Measurements from ENCODE around the gene RAD9A.

The RAD9A gene

DNA sequence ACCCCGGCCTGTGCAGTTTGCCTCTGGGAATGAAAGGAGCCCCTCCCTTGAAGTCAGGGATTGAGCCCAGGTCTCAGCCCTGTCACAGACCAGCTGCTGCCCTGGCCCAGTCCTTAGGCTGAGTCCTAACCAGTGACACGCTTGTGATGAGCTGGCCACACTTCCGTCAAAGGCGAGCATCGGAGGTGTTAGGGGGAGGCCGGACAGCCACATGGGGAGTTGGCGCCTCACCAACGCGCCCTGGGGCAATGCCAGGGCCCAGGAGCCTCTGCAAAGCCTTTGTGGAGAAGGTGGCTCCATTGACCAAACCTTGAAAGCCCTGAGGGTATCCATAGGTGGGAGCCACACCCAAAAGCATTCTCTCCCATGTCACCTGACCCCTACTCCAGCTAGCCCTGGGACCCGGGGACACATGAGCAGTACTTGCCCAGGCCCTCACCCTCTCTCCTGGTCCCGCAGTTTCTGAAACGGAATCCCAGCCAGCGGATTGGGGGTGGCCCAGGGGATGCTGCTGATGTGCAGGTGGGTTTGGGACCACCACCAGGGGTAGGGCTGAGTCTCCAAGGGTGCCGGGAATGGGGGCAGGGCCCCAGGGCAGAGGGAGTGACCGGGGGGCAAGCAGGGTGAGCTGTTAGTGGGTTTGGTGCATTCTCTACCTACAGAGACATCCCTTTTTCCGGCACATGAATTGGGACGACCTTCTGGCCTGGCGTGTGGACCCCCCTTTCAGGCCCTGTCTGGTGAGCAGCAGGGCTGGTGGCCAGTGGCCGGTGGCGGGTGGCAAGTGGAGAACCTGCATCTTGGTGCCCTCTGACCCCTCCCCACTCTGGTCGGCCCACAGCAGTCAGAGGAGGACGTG is 42.0 kb downstream of the RAD9A start:
- Histone ChIP-seq H3K36me3 (ENCODE audit: control insufficient read depth, insufficient read depth, low read length) (peaks cover 22% of the 10 kb centered on the region), H3K27me3 (ENCODE audit: control insufficient read depth, insufficient read depth, low read length) (no peaks in the 10 kb centered on the region), H3K4me1 (ENCODE audit: control insufficient read depth, insufficient read depth, low read length) (peaks cover 13% of the 10 kb centered on the region), H3K9ac (ENCODE audit: low read length) (no peak overlapping the region), H3K4me3 (ENCODE audit: low read length) (no peak overlapping the region), H3K9me3 (ENCODE audit: control insufficient read depth, low read length) (no peaks in the 10 kb centered on the region)

DNA sequence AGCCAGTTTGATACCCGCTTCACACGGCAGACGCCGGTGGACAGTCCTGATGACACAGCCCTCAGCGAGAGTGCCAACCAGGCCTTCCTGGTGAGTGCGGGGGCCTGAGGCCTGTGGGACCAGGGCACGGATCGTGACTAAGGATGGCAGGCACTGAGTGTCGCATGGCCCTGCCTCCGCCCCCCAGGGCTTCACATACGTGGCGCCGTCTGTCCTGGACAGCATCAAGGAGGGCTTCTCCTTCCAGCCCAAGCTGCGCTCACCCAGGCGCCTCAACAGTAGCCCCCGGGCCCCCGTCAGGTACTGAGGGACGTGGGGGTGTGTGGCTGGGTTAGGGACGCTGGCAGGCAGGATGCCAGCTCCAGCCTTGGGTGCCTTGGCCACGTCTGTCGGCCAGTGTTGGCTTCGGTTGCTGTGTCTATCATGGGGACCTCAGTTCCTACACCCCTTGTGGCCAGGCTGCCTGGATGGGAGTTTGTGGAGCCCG is 42.7 kb downstream of the RAD9A start:
- Histone ChIP-seq H3K9ac (ENCODE audit: low read length) (no peak overlapping the region), H3K4me3 (ENCODE audit: low read length) (no peak overlapping the region), H3K36me3 (ENCODE audit: control insufficient read depth, insufficient read depth, low read length) (peaks cover 28% of the 10 kb centered on the region), H3K9me3 (ENCODE audit: control insufficient read depth, low read length) (no peaks in the 10 kb centered on the region), H3K4me1 (ENCODE audit: control insufficient read depth, insufficient read depth, low read length) (peaks cover 12% of the 10 kb centered on the region), H3K27me3 (ENCODE audit: control insufficient read depth, insufficient read depth, low read length) (no peaks in the 10 kb centered on the region)

DNA sequence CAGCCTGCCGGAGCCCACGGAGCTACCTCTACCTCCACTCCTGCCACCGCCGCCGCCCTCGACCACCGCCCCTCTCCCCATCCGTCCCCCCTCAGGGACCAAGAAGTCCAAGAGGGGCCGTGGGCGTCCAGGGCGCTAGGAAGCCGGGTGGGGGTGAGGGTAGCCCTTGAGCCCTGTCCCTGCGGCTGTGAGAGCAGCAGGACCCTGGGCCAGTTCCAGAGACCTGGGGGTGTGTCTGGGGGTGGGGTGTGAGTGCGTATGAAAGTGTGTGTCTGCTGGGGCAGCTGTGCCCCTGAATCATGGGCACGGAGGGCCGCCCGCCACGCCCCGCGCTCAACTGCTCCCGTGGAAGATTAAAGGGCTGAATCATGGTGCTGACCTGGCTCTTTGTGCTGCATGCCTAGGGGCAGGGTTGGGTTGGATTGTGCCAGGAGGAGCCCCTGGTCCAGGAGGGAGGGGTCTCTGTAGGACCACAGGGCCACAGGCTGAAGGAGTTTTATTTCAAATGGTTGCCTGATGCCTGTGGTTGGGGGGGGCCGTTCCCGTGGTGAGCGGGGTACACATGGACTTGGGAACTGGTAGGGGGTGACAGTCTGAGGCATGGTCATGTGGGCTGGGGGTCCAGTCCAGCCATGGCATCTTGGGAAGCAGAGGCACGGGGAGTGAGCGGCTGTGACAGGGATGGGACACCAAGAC is 43.4 kb downstream of the RAD9A start:
- H3K4me1 ChIP-seq (ENCODE audit: control insufficient read depth, insufficient read depth, low read length) = peaks cover 13% of the 10 kb centered on the region
- no peak overlapping the region for H3K4me3 ChIP-seq (ENCODE audit: low read length)
- H3K27me3 ChIP-seq (ENCODE audit: control insufficient read depth, insufficient read depth, low read length) = no peaks in the 10 kb centered on the region
- no peak overlapping the region for H3K9ac ChIP-seq (ENCODE audit: low read length)
- peaks cover 35% of the 10 kb centered on the region for H3K36me3 ChIP-seq (ENCODE audit: control insufficient read depth, insufficient read depth, low read length)
- no peaks in the 10 kb centered on the region for H3K9me3 ChIP-seq (ENCODE audit: control insufficient read depth, low read length)

DNA sequence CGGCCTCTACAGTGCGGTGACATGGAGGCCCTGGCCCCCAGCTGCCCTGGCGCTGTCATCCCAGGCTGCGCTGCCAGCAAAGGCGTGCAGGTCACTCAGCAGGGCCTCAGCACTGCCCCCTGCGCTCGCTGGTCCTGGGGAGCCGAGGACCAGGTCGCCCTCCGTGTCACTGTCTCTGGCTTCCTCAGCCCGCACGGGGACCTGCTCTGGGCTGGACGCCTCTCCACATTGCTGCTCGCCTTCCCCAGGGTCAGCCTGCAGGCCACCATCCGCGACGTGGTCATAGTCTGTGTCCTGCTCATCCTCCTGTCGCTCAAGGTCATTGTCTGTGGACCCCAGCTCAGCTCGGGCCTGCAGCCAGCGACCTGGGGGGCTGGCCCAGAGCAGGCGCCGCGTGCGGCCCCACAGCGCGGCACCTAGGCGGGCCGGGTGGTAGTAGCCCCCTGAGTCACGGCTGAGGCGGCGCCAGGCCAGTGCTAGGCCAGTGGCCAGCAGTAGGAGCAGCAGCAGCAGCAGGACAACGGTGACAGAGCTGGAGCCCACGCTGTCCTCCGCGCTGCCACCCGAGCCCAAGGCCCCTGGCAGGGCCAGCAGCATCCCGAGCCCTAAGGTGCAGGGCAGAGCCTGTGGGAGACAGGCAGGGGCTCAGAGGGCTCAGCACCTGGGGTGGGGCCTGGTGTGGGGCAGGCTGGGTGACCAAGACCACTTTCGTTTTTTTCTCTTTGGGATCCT is 44.1 kb downstream of the RAD9A start:
- Histone ChIP-seq H3K4me3 (ENCODE audit: low read length) (no peak overlapping the region), H3K27me3 (ENCODE audit: control insufficient read depth, insufficient read depth, low read length) (no peaks in the 10 kb centered on the region), H3K9me3 (ENCODE audit: control insufficient read depth, low read length) (no peaks in the 10 kb centered on the region), H3K36me3 (ENCODE audit: control insufficient read depth, insufficient read depth, low read length) (peaks cover 37% of the 10 kb centered on the region), H3K9ac (ENCODE audit: low read length) (no peak overlapping the region), H3K4me1 (ENCODE audit: control insufficient read depth, insufficient read depth, low read length) (peaks cover 20% of the 10 kb centered on the region)

DNA sequence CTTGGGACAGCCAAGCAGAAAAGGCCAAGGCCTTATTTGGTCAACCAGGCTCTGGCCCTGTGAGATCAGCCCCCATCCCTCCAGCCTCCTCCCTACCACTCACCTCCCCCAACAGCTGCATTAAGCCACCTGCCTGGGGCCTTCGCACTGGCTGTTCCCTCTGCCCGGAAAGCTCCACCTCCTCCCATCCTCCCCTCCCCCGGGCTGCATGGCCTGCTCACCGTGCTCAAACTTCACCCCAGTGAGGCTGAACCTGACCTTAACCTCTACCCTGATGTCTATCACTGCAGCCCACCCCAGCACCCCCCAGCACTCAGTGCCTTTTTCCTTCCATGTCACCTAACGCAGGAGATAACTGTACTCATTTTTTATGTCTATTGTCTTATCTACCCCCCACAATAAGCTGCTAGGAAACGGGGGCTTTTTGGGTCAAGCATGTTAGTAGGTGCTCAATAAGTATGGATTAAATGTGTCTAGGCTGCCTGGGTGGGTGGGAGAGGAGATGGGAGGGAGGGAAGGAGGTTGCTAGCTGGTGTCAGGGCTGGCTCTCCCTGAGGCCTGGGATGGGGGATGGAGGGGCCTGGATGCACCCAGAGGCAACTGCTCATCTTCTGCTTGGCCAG is 44.8 kb downstream of the RAD9A start:
- Histone ChIP-seq H3K36me3 (ENCODE audit: control insufficient read depth, insufficient read depth, low read length) (peaks cover 44% of the 10 kb centered on the region), H3K27me3 (ENCODE audit: control insufficient read depth, insufficient read depth, low read length) (no peaks in the 10 kb centered on the region), H3K4me3 (ENCODE audit: low read length) (no peak overlapping the region), H3K9me3 (ENCODE audit: control insufficient read depth, low read length) (no peaks in the 10 kb centered on the region), H3K4me1 (ENCODE audit: control insufficient read depth, insufficient read depth, low read length) (peaks cover 27% of the 10 kb centered on the region), H3K9ac (ENCODE audit: low read length) (no peak overlapping the region)

DNA sequence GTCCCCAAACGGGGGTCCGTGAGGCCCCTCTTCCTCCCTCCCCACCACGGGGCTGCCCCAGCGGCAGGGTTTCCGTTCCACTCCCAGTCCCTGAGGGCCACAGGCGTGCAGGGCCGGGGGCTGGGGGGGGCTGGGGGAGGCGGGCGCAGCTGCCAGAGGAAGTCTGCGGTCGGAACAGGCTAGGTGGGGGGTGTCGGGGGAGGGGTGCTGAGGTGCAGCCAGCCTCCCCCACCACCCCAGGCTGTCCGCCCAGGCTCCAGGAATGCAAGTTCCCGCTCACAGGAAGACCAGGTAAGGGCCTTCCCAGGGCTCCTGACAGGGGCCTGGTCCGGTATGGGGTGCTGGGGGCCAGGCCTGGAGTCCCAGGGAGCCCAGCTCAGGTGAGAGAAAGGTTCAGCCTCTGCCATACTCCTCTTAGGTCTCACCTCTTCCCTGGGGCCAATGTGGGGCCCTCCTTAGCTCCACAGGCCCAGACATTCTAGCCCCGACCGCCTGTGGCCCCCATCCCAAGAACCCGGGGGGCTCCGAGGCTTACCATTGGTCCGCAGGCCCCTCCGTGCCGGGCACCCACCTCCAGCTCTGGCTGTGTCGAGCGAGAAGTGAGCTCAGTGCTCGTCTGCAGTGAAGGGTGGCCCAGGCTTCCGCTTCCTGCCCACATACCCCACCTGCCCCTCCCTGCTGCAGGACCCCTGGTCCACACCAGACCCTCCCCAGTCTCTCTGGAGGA is 45.5 kb downstream of the RAD9A start, which contains the start of gene PTPRCAP:
Gene PTPRCAP (minus strand): TSS at position 601 of the 727 bp plus-strand sequence. CDS start 63 bp downstream, at position 538.
- H3K36me3 ChIP-seq (ENCODE audit: control insufficient read depth, insufficient read depth, low read length) = peaks cover 47% of the 10 kb centered on the region
- H3K4me3 ChIP-seq (ENCODE audit: low read length) = no peak within 1 kb of the TSS
- no peaks in the 10 kb centered on the region for H3K9me3 ChIP-seq (ENCODE audit: control insufficient read depth, low read length)
- H3K9ac ChIP-seq (ENCODE audit: low read length) = no peak within 1 kb of the TSS
- no peaks in the 10 kb centered on the region for H3K27me3 ChIP-seq (ENCODE audit: control insufficient read depth, insufficient read depth, low read length)
- H3K4me1 ChIP-seq (ENCODE audit: control insufficient read depth, insufficient read depth, low read length) = peaks cover 34% of the 10 kb centered on the region

DNA sequence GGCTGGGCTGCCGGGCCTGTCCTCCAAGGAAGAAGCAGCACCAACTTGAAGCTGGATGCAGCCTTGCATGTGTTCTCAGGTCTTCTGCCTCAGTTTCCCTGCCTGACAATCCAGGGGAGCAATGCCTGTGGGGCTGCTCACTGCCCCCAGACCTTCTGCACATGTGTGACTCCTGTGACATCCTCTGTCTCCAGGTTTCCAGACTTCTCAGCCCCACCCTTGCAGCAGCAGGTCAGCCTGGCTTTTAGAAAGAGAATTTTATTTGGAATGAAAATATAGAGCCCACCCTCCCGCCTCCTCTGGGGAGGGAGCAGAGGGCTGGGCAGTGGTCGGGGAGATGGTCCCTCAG is 46.0 kb downstream of the RAD9A start:
- H3K4me3 ChIP-seq (ENCODE audit: low read length) = no peak overlapping the region

DNA sequence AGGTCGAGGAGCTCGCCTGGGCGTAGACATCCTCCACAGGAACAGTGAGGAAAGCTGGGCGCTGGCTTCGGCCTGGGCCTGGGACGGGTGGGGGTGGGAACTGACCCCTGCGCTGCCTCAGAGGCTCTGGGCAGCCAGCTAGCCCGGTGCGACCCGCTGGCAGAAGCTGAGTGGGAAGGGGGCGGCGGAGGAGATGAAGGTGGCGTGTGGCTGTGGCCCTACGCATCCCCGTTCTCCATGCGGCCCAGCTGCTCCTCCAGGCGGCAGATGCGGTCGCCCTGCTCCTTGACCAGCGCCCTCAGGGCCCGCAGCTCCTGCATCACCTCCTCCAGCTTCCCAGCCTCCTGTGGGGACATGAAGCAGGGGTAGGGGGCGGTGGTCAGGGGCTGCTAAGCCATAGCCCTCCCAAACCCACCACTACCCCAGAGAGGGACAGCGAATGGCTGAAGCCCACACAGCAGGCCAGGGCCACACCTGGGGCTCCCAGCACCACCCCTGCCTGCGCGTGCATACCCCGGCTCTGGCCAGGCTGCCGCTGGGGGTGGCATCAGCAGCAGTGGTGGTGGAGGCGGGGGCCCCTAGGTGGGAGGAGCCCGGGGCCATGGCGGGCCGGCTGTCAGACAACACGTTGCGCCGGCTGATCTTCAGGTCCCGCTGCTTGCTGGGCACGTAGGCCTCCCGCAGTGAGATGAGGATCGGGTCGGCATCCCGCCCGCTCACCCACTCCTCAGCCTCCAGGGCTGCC is 46.5 kb downstream of the RAD9A start:
- Histone ChIP-seq H3K27me3 (ENCODE audit: control insufficient read depth, insufficient read depth, low read length) (no peaks in the 10 kb centered on the region), H3K4me3 (ENCODE audit: low read length) (no peak overlapping the region), H3K9me3 (ENCODE audit: control insufficient read depth, low read length) (no peaks in the 10 kb centered on the region), H3K4me1 (ENCODE audit: control insufficient read depth, insufficient read depth, low read length) (peaks cover 40% of the 10 kb centered on the region), H3K9ac (ENCODE audit: low read length) (no peak overlapping the region), H3K36me3 (ENCODE audit: control insufficient read depth, insufficient read depth, low read length) (peaks cover 40% of the 10 kb centered on the region)

More for the DNA sequence above, 46.0 kb downstream of the RAD9A start:
- H3K9me3 ChIP-seq (ENCODE audit: control insufficient read depth, low read length) = no peaks in the 10 kb centered on the region
- peaks cover 39% of the 10 kb centered on the region for H3K4me1 ChIP-seq (ENCODE audit: control insufficient read depth, insufficient read depth, low read length)
- H3K9ac ChIP-seq (ENCODE audit: low read length) = no peak overlapping the region
- H3K27me3 ChIP-seq (ENCODE audit: control insufficient read depth, insufficient read depth, low read length) = no peaks in the 10 kb centered on the region
- H3K36me3 ChIP-seq (ENCODE audit: control insufficient read depth, insufficient read depth, low read length) = peaks cover 44% of the 10 kb centered on the region

DNA sequence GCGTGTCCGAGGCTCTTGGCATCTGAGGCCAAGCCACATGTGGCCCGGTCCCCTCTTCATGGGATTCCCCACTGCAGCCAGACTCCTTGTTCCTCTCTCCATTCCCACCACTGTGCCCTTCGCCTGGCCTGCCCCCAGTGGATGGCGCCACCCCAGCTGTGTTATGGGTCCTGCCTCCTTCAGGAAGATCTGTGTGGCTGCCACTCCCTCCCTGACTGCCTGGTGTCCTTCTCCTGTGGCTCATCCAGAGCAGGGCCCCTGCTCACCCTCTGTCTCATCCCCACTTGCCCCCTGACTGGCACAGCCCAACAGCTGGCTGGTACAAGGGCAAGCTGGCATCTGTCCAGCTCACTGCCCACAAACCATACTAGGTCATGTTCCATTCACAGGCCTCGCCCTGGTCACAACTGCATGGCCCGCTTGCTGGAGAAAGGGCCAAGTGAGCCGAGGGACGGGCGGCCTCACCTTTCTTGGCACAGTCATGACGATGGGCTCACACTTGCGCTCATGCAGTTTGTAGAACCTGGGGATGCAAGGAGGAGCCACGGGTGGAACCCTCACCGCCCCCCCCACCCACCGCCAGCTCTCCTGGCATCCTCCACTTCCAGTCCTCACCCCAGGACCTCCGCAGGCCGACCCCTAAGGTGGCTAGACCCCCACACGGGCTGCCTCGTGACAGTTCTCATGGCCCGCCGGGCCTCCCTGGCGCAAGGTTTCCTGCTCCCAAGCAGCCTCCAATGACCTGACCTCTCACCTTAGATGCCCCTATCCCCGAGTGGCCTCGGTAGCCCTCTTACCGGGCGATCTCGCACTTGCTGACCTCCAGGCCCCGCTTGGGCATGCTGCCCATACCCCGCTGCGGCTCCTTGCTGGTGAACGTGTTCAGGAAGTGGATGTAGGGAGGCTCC is 47.8 kb downstream of the RAD9A start:
- no peaks in the 10 kb centered on the region for H3K9me3 ChIP-seq (ENCODE audit: control insufficient read depth, low read length)
- H3K4me3 ChIP-seq (ENCODE audit: low read length) = no peak overlapping the region
- peaks cover 28% of the 10 kb centered on the region for H3K36me3 ChIP-seq (ENCODE audit: control insufficient read depth, insufficient read depth, low read length)
- H3K27me3 ChIP-seq (ENCODE audit: control insufficient read depth, insufficient read depth, low read length) = no peaks in the 10 kb centered on the region
- no peak overlapping the region for H3K9ac ChIP-seq (ENCODE audit: low read length)
- peaks cover 48% of the 10 kb centered on the region for H3K4me1 ChIP-seq (ENCODE audit: control insufficient read depth, insufficient read depth, low read length)
